ENCODE results near the gene GALNT12. TPM values are rescaled to one million over a fixed set of nuclear protein-coding genes. Genes with fewer than 3 reads are reported as not detected.

GALNT12 gene
- total RNA-seq, 2 donors from 2014 or later, result 9.0 to 10.2 TPM

- intact Hi-C loops (cut with DNase I), result no loop called here
- no peak overlapping the region for H3K27ac ChIP-seq
- H3K36me3 ChIP-seq, result no peaks in the 10 kb centered on the region
- no peaks in the 10 kb centered on the region for H3K27me3 ChIP-seq (replicated peaks; ENCODE audit: insufficient read depth)
- 100% methylated on average over 2 of the region's 3 CpGs for WGBS
- no peaks in the 10 kb centered on the region for H3K9me3 ChIP-seq
- H3K4me3 ChIP-seq, result no peak overlapping the region
- TF ChIP-seq POLR2AphosphoS5 (IDR thresholded peaks at IDR 0.05), result no peak
- no peak for TF ChIP-seq POLR2A (IDR thresholded peaks at IDR 0.05)
- no peak for TF ChIP-seq CTCF (IDR thresholded peaks at IDR 0.05)
- DNase-seq (ENCODE audit: low spot score), result no peak
- H3K4me1 ChIP-seq (replicated peaks), result no peaks in the 10 kb centered on the region
These were observed 11.8 kb downstream of the GALNT12 start for GRCh38 chr9:98819231-98819630.

GRCh38 chr9:98821831-98822230 lies 14.4 kb downstream of the GALNT12 start:
- Histone ChIP-seq H3K4me3 (no peak overlapping the region), H3K4me1 (replicated peaks) (no peaks in the 10 kb centered on the region), H3K9me3 (no peaks in the 10 kb centered on the region), H3K36me3 (no peaks in the 10 kb centered on the region), H3K27ac (no peak overlapping the region), H3K27me3 (replicated peaks; ENCODE audit: insufficient read depth) (no peaks in the 10 kb centered on the region)
- WGBS, result 93% methylated on average over 2 of the region's 2 CpGs
- intact Hi-C loops (cut with DNase I), result no loop called here
- TF ChIP-seq POLR2A (IDR thresholded peaks at IDR 0.05) (no peak), CTCF (IDR thresholded peaks at IDR 0.05) (no peak), POLR2AphosphoS5 (IDR thresholded peaks at IDR 0.05) (no peak)
- no peak for DNase-seq (ENCODE audit: low spot score)

- H3K4me1 ChIP-seq (replicated peaks), result no peaks in the 10 kb centered on the region
- no peaks in the 10 kb centered on the region for H3K27me3 ChIP-seq (replicated peaks; ENCODE audit: insufficient read depth)
- no peak overlapping the region for H3K27ac ChIP-seq
- H3K36me3 ChIP-seq, result no peaks in the 10 kb centered on the region
- TF ChIP-seq POLR2AphosphoS5 (IDR thresholded peaks at IDR 0.05) (no peak), POLR2A (IDR thresholded peaks at IDR 0.05) (no peak), CTCF (IDR thresholded peaks at IDR 0.05) (no peak)
- H3K4me3 ChIP-seq, result no peak overlapping the region
- intact Hi-C loops (cut with DNase I), result no loop called here
- 87% methylated on average over 6 of the region's 6 CpGs for WGBS
- no peak for DNase-seq (ENCODE audit: low spot score)
- H3K9me3 ChIP-seq, result no peaks in the 10 kb centered on the region
These were observed 15.2 kb downstream of the GALNT12 start for GRCh38 chr9:98822661-98823060.

GRCh38 chr9:98823666-98824334 lies 16.3 kb downstream of the GALNT12 start:
- intact Hi-C loops (cut with DNase I), result no loop called here
- 100% methylated on average over 3 of the region's 3 CpGs for WGBS
- TF ChIP-seq POLR2AphosphoS5 (IDR thresholded peaks at IDR 0.05), result no peak
- no peak for TF ChIP-seq POLR2A (IDR thresholded peaks at IDR 0.05)
- no peak for TF ChIP-seq CTCF (IDR thresholded peaks at IDR 0.05)

DNA sequence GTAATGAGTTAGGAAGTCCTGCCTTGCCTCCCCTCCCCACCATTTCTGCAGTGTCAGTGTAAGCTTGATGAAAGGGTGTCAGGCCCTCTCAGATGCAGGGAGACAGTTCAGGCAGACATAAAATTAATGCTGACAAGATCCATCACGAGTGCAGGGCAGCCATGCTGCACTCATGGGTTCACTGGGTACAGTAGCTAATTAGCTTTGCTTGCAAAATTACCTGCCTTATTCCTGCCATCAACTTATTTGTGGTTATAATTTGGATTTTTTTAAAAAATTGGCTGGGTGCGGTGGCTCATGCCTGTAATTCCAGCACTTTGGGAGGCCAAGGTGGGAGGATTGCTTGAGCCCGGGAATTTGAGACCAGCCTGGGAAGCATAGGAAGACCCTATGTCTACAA lies 17.9 kb downstream of the GALNT12 start:
- Histone ChIP-seq H3K9me3 (no peaks in the 10 kb centered on the region), H3K27me3 (replicated peaks; ENCODE audit: insufficient read depth) (no peaks in the 10 kb centered on the region), H3K4me1 (replicated peaks) (no peaks in the 10 kb centered on the region), H3K27ac (no peak overlapping the region), H3K4me3 (no peak overlapping the region), H3K36me3 (no peaks in the 10 kb centered on the region)
- DNase-seq (ENCODE audit: low spot score), result no peak
- 91% methylated on average over 3 of the region's 3 CpGs for WGBS
- intact Hi-C loops (cut with DNase I), result no loop called here
- TF ChIP-seq CTCF (IDR thresholded peaks at IDR 0.05) (no peak), POLR2AphosphoS5 (IDR thresholded peaks at IDR 0.05) (no peak), POLR2A (IDR thresholded peaks at IDR 0.05) (no peak)

More at GRCh38 chr9:98823666-98824334, 16.3 kb downstream of the GALNT12 start:
- Histone ChIP-seq H3K9me3 (no peaks in the 10 kb centered on the region), H3K27me3 (replicated peaks; ENCODE audit: insufficient read depth) (no peaks in the 10 kb centered on the region), H3K4me1 (replicated peaks) (no peaks in the 10 kb centered on the region), H3K4me3 (no peak overlapping the region), H3K27ac (no peak overlapping the region), H3K36me3 (no peaks in the 10 kb centered on the region)
- DNase-seq (ENCODE audit: low spot score), result no peak

Data from prostate gland (tissue), 2 donors.